Measurements from ENCODE around the gene KCNA4.
A peak's percentile ranks its signal among the peaks of the same experiment; 100 is the strongest.
"Not testable (repeated sequence)": the region's sequence is repeated elsewhere in the genome, so short reads cannot be mapped to it uniquely, and the experiment has no call there.

Gene KCNA4

GRCh38 chr11:30016588-30017363 is at the start of gene KCNA4:
Gene KCNA4, minus strand, starts transcription at chr11:30017030. Its CDS starts 4,352 bp downstream, at chr11:30012678.
- DNase-seq = peak in 1 of 2 experiments; percentile 23

- no peak for DNase-seq
Observed at GRCh38 chr11:30062103-30062502, 45.3 kb upstream of the KCNA4 start.

GRCh38 chr11:30059172-30059815 is 42.5 kb upstream of the KCNA4 start:
- no peak for DNase-seq

- DNase-seq = no peak
Observed at GRCh38 chr11:30049214-30049613, 32.4 kb upstream of the KCNA4 start.

GRCh38 chr11:30046578-30046945 is 29.7 kb upstream of the KCNA4 start:
- DNase-seq = peak; percentile 2 to 54

GRCh38 chr11:30045921-30046577 is 29.2 kb upstream of the KCNA4 start:
- no peak for DNase-seq

- no peak for DNase-seq
Observed at GRCh38 chr11:30045144-30045543, 28.3 kb upstream of the KCNA4 start.

GRCh38 chr11:30041171-30041570 is 24.3 kb upstream of the KCNA4 start:
- no peak for DNase-seq

GRCh38 chr11:30034746-30035145 is 17.9 kb upstream of the KCNA4 start:
- DNase-seq = not testable (repeated sequence)

GRCh38 chr11:30034166-30034565 is 17.3 kb upstream of the KCNA4 start:
- not testable (repeated sequence) for DNase-seq

GRCh38 chr11:30025396-30026139 is 8.7 kb upstream of the KCNA4 start:
- DNase-seq = no peak

GRCh38 chr11:30023074-30023473 is 6.2 kb upstream of the KCNA4 start:
- DNase-seq = no peak

GRCh38 chr11:30019481-30019880 is 2.7 kb upstream of the KCNA4 start:
- no peak for DNase-seq

- no peak for DNase-seq
Observed at GRCh38 chr11:30018495-30018894, 1.7 kb upstream of the KCNA4 start.

GRCh38 chr11:30017445-30017895 is 640 bp upstream of the KCNA4 start:
- DNase-seq = no peak

- DNase-seq = no peak
Observed at GRCh38 chr11:30015725-30016412, 961 bp downstream of the KCNA4 start.

GRCh38 chr11:30012346-30012745 is 4.5 kb downstream of the KCNA4 start:
- no peak for DNase-seq

- DNase-seq = no peak
Observed at GRCh38 chr11:30009060-30009459, 7.8 kb downstream of the KCNA4 start.

GRCh38 chr11:30006876-30007275 is 10.0 kb downstream of the KCNA4 start:
- no peak for DNase-seq

GRCh38 chr11:30002157-30002785 is 14.6 kb downstream of the KCNA4 start:
- DNase-seq = no peak

- DNase-seq = no peak
Observed at GRCh38 chr11:30000986-30001750, 15.7 kb downstream of the KCNA4 start.
